ENCODE data around the gene LCE2C.
"Not testable (repeated sequence)": the region's sequence is repeated elsewhere in the genome, so short reads cannot be mapped to it uniquely, and the experiment has no call there.

LCE2C gene

GRCh38 chr1:152674983-152675382, at the start of gene LCE2C:
Gene LCE2C (plus strand): TSS chr1:152675279. CDS start chr1:152676016, 737 bp downstream.
- in situ Hi-C loops (cut with MboI; ENCODE audit: low sequenced_read_pairs), result not testable (repeated sequence)

- in situ Hi-C loops (cut with MboI; ENCODE audit: low sequenced_read_pairs), result no loop called here
These were observed 48.3 kb upstream of the LCE2C start for GRCh38 chr1:152626744-152627143.

- in situ Hi-C loops (cut with MboI; ENCODE audit: low sequenced_read_pairs), result no loop called here
These were observed 44.5 kb upstream of the LCE2C start for GRCh38 chr1:152630596-152630995.

- in situ Hi-C loops (cut with MboI; ENCODE audit: low sequenced_read_pairs), result no loop called here
These were observed 34.7 kb upstream of the LCE2C start for GRCh38 chr1:152640351-152640750.

GRCh38 chr1:152643945-152644344, 31.1 kb upstream of the LCE2C start:
- in situ Hi-C loops (cut with MboI; ENCODE audit: low sequenced_read_pairs), result no loop called here

- in situ Hi-C loops (cut with MboI; ENCODE audit: low sequenced_read_pairs), result no loop called here
These were observed 29.9 kb upstream of the LCE2C start for GRCh38 chr1:152645146-152645545.

- in situ Hi-C loops (cut with MboI; ENCODE audit: low sequenced_read_pairs), result no loop called here
These were observed 28.4 kb upstream of the LCE2C start for GRCh38 chr1:152646656-152647055.

- in situ Hi-C loops (cut with MboI; ENCODE audit: low sequenced_read_pairs), result no loop called here
These were observed 21.0 kb upstream of the LCE2C start for GRCh38 chr1:152654110-152654509.

GRCh38 chr1:152656459-152656858, 18.6 kb upstream of the LCE2C start:
- in situ Hi-C loops (cut with MboI; ENCODE audit: low sequenced_read_pairs), result no loop called here

GRCh38 chr1:152657677-152658076, 17.4 kb upstream of the LCE2C start:
- in situ Hi-C loops (cut with MboI; ENCODE audit: low sequenced_read_pairs), result no loop called here

- in situ Hi-C loops (cut with MboI; ENCODE audit: low sequenced_read_pairs), result no loop called here
These were observed 16.4 kb upstream of the LCE2C start for GRCh38 chr1:152658649-152659048.

- in situ Hi-C loops (cut with MboI; ENCODE audit: low sequenced_read_pairs), result no loop called here
These were observed 12.0 kb upstream of the LCE2C start, which contains the start of gene LCE2D for GRCh38 chr1:152663098-152663497. Gene LCE2D (plus strand): TSS chr1:152663380. CDS start chr1:152664106, 726 bp downstream.

GRCh38 chr1:152666171-152666570, 8.9 kb upstream of the LCE2C start:
- in situ Hi-C loops (cut with MboI; ENCODE audit: low sequenced_read_pairs), result not testable (repeated sequence)

GRCh38 chr1:152667648-152668047, 7.4 kb upstream of the LCE2C start:
- in situ Hi-C loops (cut with MboI; ENCODE audit: low sequenced_read_pairs), result no loop called here

- in situ Hi-C loops (cut with MboI; ENCODE audit: low sequenced_read_pairs), result no loop called here
These were observed 2.1 kb upstream of the LCE2C start for GRCh38 chr1:152673016-152673415.

- in situ Hi-C loops (cut with MboI; ENCODE audit: low sequenced_read_pairs), result no loop called here
These were observed 4.4 kb downstream of the LCE2C start for GRCh38 chr1:152679459-152679858.

- in situ Hi-C loops (cut with MboI; ENCODE audit: low sequenced_read_pairs), result no loop called here
These were observed 6.5 kb downstream of the LCE2C start for GRCh38 chr1:152681616-152682015.

GRCh38 chr1:152683846-152684245, 8.8 kb downstream of the LCE2C start:
- in situ Hi-C loops (cut with MboI; ENCODE audit: low sequenced_read_pairs), result no loop called here

GRCh38 chr1:152685823-152686222, 10.7 kb downstream of the LCE2C start, which contains the start of gene LCE2B:
Gene LCE2B (plus strand): TSS chr1:152686123. CDS start chr1:152686844, 721 bp downstream.
- in situ Hi-C loops (cut with MboI; ENCODE audit: low sequenced_read_pairs), result not testable (repeated sequence)

GRCh38 chr1:152697701-152698600, 22.9 kb downstream of the LCE2C start, which contains the start of gene LCE2A:
Gene LCE2A (plus strand): TSS chr1:152698345. CDS start chr1:152698902, 557 bp downstream.
- in situ Hi-C loops (cut with MboI; ENCODE audit: low sequenced_read_pairs), result no loop called here

GRCh38 chr1:152699746-152700145, 24.7 kb downstream of the LCE2C start:
- in situ Hi-C loops (cut with MboI; ENCODE audit: low sequenced_read_pairs), result no loop called here

- in situ Hi-C loops (cut with MboI; ENCODE audit: low sequenced_read_pairs), result no loop called here
These were observed 32.8 kb downstream of the LCE2C start, which contains the start of gene LCE4A for GRCh38 chr1:152707860-152708259. Gene LCE4A (plus strand): TSS chr1:152708160. CDS start chr1:152709076, 916 bp downstream.

Measured in hTERT RPE-1 (cell line).